OCI-LY7 (cell line): ENCODE results near the gene TMEM144. TPM values are rescaled to one million over a fixed set of nuclear protein-coding genes. Genes with fewer than 3 reads are reported as not detected.

Source experiments
- Bru-seq: library from RNA; stranded (reverse); fragments of 400-500 nt; gene quantifications from one replicate; lab custom pipeline; 2021; lab: Mats Ljungman, UMichigan
- BruChase-seq, 2 experiments: library from RNA; stranded (reverse); fragments of 400-500 nt; gene quantifications; one replicate each; lab custom pipeline; 2021; lab: Mats Ljungman, UMichigan
- BruUV-seq: library from RNA; stranded (reverse); fragments of 400-500 nt; replicated peaks from 2 replicates; lab custom pipeline; 2021; lab: Mats Ljungman, UMichigan
- CTCF ChIA-PET: fragments of 300-600 bp; sonication (Branson Sonifier 250); formaldehyde crosslinking; loops from one replicate; lab custom pipeline; 2022; ENCODE audit warnings: antibody characterized with exemption; ENCODE audit not compliant: unreplicated experiment; lab: Charles Lee
- POLR2A ChIA-PET: fragments of 300-600 bp; sonication (Branson Sonifier 250); formaldehyde crosslinking; loops from one replicate; lab custom pipeline; 2022; ENCODE audit warnings: antibody characterized with exemption; lab: Charles Lee
- DNase-seq: peaks from one replicate; pipeline ENCODE4 v3.0.0-alpha.2; 2015; ENCODE audit warnings: low spot score
- H2AFZ ChIP-seq: fragments of 200-600 bp; sonication (generic), shearing (Covaris generic); 2 replicates; pipeline ENCODE4 v1.6.1; 2014; ENCODE audit warnings: mild to moderate bottlenecking, antibody characterized with exemption, low read length, moderate library complexity
- H3K27ac ChIP-seq: fragments of 200-600 bp; sonication (generic); 2 replicates; pipeline ENCODE4 v1.5.1; 2014; ENCODE audit warnings: mixed run types, low read depth, mild to moderate bottlenecking, moderate library complexity, low read length, inconsistent platforms; ENCODE audit not compliant: poor library complexity, severe bottlenecking
- H3K36me3 ChIP-seq: fragments of 200-600 bp; sonication (generic); 2 replicates; pipeline ENCODE4 v1.6.1; 2014; ENCODE audit warnings: mild to moderate bottlenecking, antibody characterized with exemption, low read length, moderate library complexity, mixed read lengths; ENCODE audit not compliant: insufficient read depth
- H3K4me1 ChIP-seq: fragments of 200-600 bp; sonication (generic); 2 replicates; pipeline ENCODE4 v1.5.1; 2014; ENCODE audit warnings: mild to moderate bottlenecking, low read length; ENCODE audit not compliant: insufficient read depth, poor library complexity, severe bottlenecking
- H3K4me2 ChIP-seq: fragments of 200-600 bp; sonication (generic); 2 replicates; pipeline ENCODE4 v1.6.1; 2014; ENCODE audit warnings: mild to moderate bottlenecking, low read length
- H3K4me3 ChIP-seq: fragments of 200-600 bp; sonication (generic); 2 replicates; pipeline ENCODE4 v1.5.1; 2014; ENCODE audit warnings: mild to moderate bottlenecking, low read depth, low read length; ENCODE audit not compliant: poor library complexity, severe bottlenecking
- H3K79me2 ChIP-seq: fragments of 200-600 bp; sonication (generic); 2 replicates; pipeline ENCODE4 v1.6.1; 2016; ENCODE audit warnings: low read depth, mild to moderate bottlenecking, low read length, moderate library complexity, mixed read lengths; ENCODE audit not compliant: insufficient read depth
- H3K9me2 ChIP-seq: fragments of 200-600 bp; sonication (generic); 2 replicates; pipeline ENCODE4 v1.6.1; 2016; ENCODE audit warnings: mild to moderate bottlenecking, low read length, mixed read lengths; ENCODE audit not compliant: insufficient read depth
- H3K9me3 ChIP-seq: fragments of 200-600 bp; sonication (generic); 2 replicates; pipeline ENCODE4 v1.6.1; 2014; ENCODE audit warnings: mild to moderate bottlenecking, mixed run types, low read length, mixed read lengths
- H4K20me1 ChIP-seq: fragments of 200-600 bp; sonication (generic); 2 replicates; pipeline ENCODE4 v1.6.1; 2014; ENCODE audit warnings: mild to moderate bottlenecking, antibody characterized with exemption, low read length, moderate library complexity, mixed read lengths; ENCODE audit not compliant: insufficient read depth
- EZH2phosphoT487 ChIP-seq: fragments of 200-600 bp; sonication (generic); IDR thresholded peaks from 2 replicates; pipeline ENCODE4 v1.6.1; 2018; ENCODE audit warnings: low read depth, borderline replicate concordance, mild to moderate bottlenecking, mixed run types, antibody characterized with exemption, low read length, moderate library complexity, mixed read lengths
- intact Hi-C: fragments of 100-400 bp; cut with micrococcal nuclease; formaldehyde crosslinking; loops from one replicate; pipeline ENCODE4 v1.10.0; 2022; ENCODE audit not compliant: unreplicated experiment
- long read RNA-seq: library from polyadenylated mRNA; stranded (forward); transcript quantifications from one replicate; pipeline ENCODE4 v2.0.0, GENCODE V29; 2022
- total RNA-seq, 2 experiments: library from RNA; depleted of rRNA in 1 of 2; stranded (reverse); fragments of >200 nt in 1 of 2; shearing (Covaris generic) in 1 of 2; gene quantifications; 2 replicates each; pipeline ENCODE4 v1.2.3, GENCODE V29; 2014 to 2022
- TF ChIP-seq, protein P1 (sequence below): fragments of 200-600 bp; sonication (generic); conservative IDR thresholded peaks from 2 replicates; pipeline ENCODE4 v1.5.1; 2014; ENCODE audit warnings: mild to moderate bottlenecking, antibody characterized with exemption, low read length, moderate library complexity, mixed read lengths

Gene TMEM144
- not detected in 2 replicates for total RNA-seq (2014; rRNA removed; shearing (Covaris generic))
- 0.30 and 0.66 TPM in 2 replicates for total RNA-seq (2022)
- Bru-seq, nascent RNA, result percentile 17 among the genes with signal in this experiment
- percentile 16 among the genes with signal in this experiment for BruChase-seq, experiment 1, labeled RNA remaining after a 6-hour chase
- BruChase-seq, experiment 2, labeled RNA remaining after a 2-hour chase, result percentile 18 among the genes with signal in this experiment
- long read RNA-seq, result 0 reads

DNA sequence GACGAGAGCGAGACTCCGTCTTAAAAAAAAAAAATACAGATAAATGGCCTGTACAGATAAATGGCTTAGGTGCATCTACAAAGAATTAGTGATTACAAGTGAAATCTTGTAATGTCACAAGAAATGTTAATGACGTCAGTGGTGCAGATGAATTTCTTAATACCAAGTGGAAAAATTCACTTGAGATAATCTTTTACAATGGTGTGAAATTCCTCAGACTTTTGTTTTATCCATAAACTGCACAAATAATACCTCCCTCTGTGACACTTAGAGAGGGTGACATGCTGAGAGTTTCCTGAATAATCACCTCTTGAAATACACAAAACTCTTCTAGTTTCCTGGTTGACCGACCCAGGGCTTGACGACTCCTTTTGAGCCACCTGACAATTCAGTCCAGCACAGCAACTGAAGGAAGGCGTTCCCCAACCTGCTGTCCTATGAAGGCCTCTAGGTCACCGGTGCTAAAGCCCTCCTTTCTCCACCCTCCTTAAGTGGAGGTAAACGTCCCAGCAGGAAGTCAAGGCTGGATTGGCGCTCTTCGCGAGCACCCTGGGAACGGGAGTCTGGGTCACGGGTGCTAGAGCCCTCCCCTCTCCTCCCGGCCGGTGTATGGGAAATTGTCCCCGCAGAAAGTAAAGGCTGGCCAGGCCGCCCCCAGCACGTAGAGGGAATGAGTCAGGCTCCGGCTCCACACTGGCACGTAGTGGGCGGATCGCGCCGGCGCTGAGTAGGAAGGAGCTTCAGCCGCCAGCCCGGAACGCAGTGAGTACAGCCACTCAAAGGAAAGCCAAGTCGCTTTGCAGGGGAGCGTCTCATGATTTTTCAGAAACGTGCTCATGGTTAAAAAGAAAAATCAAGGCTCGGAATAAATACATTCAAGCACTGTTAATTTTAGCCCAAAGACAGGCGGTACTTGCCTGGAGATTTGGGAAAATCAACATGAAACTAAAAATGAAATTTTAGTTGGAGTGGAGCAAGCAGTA, at the start of gene TMEM144:
Gene TMEM144, plus strand, starts transcription at position 662 of the 983 bp plus-strand sequence. CDS start 2,182 bp downstream, outside the sequence.
- no peaks in the 10 kb centered on the region for H3K9me2 ChIP-seq
- no peaks in the 10 kb centered on the region for H3K9me3 ChIP-seq
- intact Hi-C loops, result no loop called here
- H3K36me3 ChIP-seq, result no peaks in the 10 kb centered on the region
- BruUV-seq, result no TSS peak
- no peak within 1 kb of the TSS for H3K27ac ChIP-seq
- H3K79me2 ChIP-seq, result no peaks in the 10 kb centered on the region
- POLR2A ChIA-PET, result interaction anchor here (0.9 kb wide), 1 partner anchor 28 kb away, joined by 5 read pairs; no protein-coding TSS in a partner anchor
- H3K4me3 ChIP-seq, result no peak within 1 kb of the TSS
- no peaks in the 10 kb centered on the region for H4K20me1 ChIP-seq
- DNase-seq, result no peak
- H3K4me1 ChIP-seq, result no peaks in the 10 kb centered on the region
- H2AFZ ChIP-seq, result no peak within 1 kb of the TSS
- H3K4me2 ChIP-seq, result no peak within 1 kb of the TSS
- TF ChIP-seq EZH2phosphoT487, result no peak
- TF ChIP-seq, protein P1, sequence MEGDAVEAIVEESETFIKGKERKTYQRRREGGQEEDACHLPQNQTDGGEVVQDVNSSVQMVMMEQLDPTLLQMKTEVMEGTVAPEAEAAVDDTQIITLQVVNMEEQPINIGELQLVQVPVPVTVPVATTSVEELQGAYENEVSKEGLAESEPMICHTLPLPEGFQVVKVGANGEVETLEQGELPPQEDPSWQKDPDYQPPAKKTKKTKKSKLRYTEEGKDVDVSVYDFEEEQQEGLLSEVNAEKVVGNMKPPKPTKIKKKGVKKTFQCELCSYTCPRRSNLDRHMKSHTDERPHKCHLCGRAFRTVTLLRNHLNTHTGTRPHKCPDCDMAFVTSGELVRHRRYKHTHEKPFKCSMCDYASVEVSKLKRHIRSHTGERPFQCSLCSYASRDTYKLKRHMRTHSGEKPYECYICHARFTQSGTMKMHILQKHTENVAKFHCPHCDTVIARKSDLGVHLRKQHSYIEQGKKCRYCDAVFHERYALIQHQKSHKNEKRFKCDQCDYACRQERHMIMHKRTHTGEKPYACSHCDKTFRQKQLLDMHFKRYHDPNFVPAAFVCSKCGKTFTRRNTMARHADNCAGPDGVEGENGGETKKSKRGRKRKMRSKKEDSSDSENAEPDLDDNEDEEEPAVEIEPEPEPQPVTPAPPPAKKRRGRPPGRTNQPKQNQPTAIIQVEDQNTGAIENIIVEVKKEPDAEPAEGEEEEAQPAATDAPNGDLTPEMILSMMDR, result no peak
- CTCF ChIA-PET, result no interaction called here

DNA sequence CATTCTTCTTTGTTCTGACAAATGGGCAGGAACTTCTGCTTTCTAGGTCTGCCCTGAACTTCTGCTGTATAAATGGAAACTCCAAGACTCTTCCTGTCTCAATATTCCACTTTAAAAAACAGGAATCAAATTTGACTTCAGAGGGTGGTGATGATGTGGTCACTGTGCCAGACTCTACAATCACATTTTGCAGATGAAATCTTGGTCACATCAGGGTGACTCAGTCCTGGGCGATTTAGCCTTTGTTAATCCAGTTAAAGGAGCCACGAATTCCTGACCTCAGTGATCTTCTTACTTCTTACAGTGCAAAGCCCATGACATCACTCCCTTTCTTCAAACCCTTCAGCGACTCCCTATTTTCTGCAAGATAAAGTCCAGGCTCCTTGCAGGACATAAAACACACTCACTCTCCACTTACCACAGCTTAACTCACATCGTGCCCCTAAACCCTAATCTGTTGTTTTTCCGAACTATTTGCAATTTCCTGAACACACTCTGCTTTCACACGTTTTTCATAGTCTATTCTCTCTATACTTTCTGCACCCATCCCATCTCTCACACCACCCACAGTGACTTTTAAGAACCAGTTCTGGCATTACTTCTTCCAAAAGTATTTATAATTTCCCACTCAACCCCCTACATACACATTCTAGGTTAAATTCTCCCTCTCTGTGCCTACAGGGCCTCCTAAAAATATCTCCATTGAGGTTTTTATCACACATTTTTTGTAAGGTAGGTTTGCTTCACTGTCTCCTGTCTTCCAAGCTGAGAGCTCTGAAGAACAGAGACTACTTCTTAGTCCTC, 48.5 kb upstream of the TMEM144 start:
- no peaks in the 10 kb centered on the region for H4K20me1 ChIP-seq
- H2AFZ ChIP-seq, result no peak overlapping the region
- H3K36me3 ChIP-seq, result no peaks in the 10 kb centered on the region
- H3K9me2 ChIP-seq, result no peaks in the 10 kb centered on the region
- no peaks in the 10 kb centered on the region for H3K4me1 ChIP-seq
- BruUV-seq, result no TSS peak
- ChIA-PET CTCF (no interaction called here), POLR2A (interaction anchor here (0.7 to 1.4 kb wide), 2 partner anchors 16 to 164 kb away, joined by 3 read pairs; no protein-coding TSS in a partner anchor)
- H3K79me2 ChIP-seq, result no peaks in the 10 kb centered on the region
- no peak overlapping the region for H3K4me3 ChIP-seq
- no peak overlapping the region for H3K27ac ChIP-seq
- intact Hi-C loops, result no loop called here
- H3K9me3 ChIP-seq, result no peaks in the 10 kb centered on the region
- TF ChIP-seq EZH2phosphoT487, result no peak
- DNase-seq, result no peak
- no peak overlapping the region for H3K4me2 ChIP-seq

DNA sequence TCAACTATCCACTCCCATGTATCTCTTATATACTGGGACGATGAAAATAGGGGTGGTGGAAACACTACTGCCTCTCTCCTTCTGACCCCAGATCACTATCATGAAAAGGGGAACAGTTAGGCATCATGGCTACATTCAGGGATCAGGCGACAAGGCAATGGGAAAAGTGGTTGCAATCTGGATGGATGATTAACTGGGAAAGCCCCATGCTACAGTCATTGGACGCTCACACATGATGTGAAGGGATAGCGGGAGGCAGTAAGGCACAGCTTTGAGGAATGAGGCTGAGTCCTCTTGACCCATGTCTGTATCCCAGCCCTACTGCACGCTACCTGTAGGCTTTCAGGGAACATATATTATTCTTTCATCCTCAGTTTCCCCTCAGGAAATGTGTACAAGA, 47.7 kb upstream of the TMEM144 start:
- Histone ChIP-seq H2AFZ (no peak overlapping the region), H3K4me2 (no peak overlapping the region), H3K27ac (no peak overlapping the region), H3K9me3 (no peaks in the 10 kb centered on the region), H3K9me2 (no peaks in the 10 kb centered on the region), H3K4me3 (no peak overlapping the region), H3K4me1 (no peaks in the 10 kb centered on the region), H3K36me3 (no peaks in the 10 kb centered on the region), H4K20me1 (no peaks in the 10 kb centered on the region), H3K79me2 (no peaks in the 10 kb centered on the region)
- intact Hi-C loops, result no loop called here
- no peak for DNase-seq
- no peak for TF ChIP-seq EZH2phosphoT487
- TF ChIP-seq, protein P1, result no peak
- POLR2A ChIA-PET, result interaction anchor here (0.7 to 1.4 kb wide), 3 partner anchors 17 to 165 kb away, joined by 3 read pairs; no protein-coding TSS in a partner anchor
- CTCF ChIA-PET, result no interaction called here
- no TSS peak for BruUV-seq
